ENCODE measurements around the gene TRPV4.

TRPV4 gene

DNA sequence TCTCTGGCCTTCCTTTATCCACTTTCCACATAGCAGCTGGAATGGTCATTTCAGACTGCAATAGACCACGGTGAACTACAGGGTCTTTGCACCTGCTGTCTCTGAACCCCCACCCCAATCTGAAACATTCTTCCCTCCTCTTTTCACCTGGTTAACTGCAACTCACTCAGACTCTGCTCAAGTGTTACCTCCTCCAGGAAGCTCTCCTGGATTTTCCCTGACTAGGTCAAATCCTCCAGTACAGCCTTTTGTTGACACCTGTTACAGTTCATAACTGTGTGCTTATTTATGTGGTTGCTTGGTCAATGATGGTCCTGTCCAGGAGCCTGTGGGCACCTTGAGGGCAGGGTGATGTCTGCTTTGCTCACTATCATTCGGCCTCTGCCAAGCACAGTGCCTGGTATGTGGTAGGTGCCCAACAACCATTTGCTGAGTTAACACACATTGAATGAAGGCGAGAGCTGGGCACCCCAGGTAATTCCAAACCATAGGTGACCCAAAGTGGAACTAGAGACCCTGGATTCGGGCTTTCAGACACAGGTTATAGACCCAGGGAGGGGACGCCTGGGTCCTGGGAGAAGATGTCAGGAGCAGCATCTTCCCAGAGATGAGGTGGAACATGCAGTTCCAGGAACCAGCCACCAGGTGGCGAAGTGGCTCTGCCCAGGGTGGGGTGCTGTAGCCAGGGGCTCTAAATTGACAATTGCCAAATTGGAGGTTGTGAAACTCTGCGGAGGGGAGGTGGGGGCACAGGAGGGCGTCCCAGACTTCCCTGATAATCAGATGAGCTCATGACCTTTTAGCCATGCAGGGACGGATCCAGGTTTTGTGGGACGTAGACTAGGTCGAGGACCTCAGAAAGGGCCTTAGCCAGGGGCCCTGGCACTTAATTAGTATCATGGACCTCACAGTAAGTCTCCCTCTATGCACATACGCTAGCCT is 28.1 kb downstream of the TRPV4 start:
- peak; percentile 1 for DNase-seq

DNA sequence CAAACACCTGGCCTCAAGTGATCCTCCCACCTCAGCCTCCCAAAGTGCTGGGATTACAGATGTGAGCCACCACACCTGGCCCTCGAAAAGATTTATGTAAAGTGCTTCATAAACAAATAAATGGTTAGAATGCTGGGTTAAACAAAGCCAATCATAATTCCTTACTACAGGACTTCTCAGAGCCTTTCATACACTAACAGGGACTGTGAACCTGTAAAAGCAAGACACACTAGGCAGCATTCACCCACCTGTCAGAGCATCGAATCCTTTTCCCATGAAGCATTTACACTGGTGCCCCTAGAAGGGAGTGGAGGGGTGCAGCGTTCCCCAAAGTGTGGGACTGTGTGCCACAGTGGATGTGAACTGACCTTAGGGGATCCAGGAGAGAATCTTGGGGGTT is 29.5 kb downstream of the TRPV4 start:
- DNase-seq = no peak

DNA sequence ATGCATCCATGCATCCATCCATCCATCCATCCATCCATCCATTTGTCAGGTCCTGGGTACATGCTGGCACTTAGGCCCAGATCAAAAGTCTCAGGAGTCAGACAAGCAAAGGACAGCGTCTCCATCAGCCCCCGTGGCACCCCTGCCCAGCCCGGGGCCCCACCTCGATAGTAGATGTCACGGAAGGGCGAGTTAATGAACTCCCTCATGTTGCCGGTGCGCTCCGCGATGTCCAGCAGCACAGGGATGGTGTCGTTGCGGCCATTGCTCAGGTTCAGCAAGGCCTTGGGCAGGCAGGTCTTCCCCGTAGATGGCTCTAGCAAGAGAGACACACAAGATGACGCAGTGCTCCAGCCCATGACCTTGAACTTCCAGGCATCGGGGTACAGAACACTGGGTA is 30.4 kb downstream of the TRPV4 start:
- DNase-seq = no peak

DNA sequence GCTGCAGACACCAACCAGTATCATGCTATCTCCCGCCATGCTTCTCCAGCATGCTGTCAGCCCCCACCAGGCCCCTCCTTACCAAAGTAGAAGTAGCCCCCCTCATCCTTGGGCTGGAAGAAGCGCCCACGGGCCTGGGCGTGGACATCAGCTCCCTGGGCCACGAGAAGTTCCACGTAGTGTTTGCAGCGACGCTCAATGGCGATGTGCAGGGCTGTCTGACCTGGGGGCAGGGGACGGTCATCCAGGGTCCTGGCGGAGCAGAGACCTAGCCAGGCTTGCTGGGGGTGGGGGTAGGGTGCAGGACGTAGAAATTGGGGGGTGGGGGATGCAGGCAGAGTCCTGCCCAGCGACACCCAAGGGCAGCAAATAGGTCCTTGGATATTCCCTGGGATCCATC is 32.7 kb downstream of the TRPV4 start:
- no peak for DNase-seq

DNA sequence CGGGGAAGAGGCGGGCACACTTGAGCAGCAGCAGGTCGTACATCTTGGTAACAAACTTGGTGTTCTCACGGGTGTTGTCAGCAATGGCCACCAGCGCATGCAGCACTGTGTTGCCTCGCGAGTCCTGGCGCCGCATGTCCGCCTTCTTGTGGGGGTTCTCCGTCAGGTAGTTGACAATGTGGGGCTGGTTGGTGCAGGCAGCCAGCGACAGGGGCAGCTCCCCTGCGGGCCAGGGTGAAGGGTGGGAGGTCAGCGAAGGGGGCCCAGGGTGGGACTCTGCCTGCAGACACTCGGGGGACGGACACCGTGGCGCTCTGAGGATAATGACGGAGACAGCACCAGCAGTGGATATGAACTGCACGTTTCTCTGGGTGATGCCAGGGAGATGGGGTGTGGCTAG is 34.5 kb downstream of the TRPV4 start:
- DNase-seq = no peak

DNA sequence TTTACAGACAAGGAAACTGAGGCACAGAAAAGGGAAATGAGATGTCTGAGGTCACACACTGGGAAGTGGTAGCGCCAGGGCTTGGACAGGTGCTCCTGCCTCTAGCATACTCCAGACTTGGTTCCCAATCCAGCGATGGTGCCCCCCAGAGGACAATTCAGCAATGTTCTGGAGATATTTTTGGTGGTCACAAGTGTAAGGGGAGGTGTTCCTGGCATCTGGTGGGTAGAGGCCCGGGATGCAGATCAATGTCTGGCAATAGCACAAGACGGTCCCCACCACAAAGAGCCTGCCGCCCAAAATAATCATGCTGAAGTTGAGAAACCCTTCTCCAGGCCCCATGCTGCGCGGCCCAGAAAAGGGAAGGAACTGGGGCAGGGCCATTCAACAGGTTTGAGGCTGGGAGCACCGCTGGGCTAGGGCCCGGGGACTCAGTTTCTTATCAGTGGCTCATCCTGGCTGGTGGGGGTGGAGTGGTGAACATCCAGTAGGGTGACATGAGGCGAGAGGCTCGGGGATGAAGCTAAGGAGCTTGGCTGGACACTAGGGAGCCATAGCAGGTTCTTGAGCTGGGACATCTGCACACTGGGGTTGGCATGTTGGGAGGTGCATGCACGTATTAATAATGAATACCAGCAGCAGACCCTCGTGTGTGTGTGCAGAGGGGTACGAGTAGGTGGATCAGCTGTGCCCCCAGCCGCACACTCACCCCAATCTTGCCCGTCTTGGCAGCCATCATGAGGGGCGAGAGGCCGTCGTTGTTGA is 35.1 kb downstream of the TRPV4 start:
- no peak for DNase-seq

DNA sequence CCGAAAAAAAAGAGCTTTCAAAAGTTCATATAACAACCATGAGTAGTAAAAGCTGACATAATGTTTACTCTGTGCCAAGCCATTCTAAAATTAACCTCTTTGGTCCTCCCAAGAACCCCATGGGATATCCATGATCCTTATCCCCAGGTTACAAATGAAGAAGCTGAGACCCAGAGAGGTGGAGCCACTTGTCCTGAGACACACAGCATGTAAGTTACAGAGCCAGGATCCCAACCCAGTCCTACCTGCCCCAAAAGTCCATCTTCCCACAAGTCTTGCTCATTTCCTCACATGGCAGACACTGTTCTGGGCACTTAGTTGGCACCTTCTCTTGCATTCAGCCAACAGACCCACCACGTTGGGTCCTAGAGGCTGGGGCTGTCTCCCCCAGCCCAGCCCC is 37.1 kb downstream of the TRPV4 start:
- DNase-seq = no peak

DNA sequence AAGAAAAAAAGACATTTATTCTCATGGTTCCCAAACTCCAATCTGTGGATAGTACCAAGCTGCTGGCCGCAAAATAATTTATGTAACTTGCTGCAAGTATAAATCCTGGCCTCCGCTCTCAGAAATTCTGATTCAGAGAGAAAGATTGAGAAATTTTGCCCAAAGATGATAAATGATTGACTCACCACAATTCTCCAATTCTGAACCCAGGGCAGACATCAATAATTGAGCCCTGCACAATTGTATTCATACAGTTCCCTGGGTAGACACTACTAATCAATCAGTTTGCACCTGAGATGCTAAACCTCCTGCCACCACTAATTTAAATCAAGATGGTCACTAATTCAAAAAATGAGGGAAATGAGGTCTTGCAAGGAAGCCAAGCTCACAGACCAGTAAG is 38.2 kb downstream of the TRPV4 start:
- no peak for DNase-seq

DNA sequence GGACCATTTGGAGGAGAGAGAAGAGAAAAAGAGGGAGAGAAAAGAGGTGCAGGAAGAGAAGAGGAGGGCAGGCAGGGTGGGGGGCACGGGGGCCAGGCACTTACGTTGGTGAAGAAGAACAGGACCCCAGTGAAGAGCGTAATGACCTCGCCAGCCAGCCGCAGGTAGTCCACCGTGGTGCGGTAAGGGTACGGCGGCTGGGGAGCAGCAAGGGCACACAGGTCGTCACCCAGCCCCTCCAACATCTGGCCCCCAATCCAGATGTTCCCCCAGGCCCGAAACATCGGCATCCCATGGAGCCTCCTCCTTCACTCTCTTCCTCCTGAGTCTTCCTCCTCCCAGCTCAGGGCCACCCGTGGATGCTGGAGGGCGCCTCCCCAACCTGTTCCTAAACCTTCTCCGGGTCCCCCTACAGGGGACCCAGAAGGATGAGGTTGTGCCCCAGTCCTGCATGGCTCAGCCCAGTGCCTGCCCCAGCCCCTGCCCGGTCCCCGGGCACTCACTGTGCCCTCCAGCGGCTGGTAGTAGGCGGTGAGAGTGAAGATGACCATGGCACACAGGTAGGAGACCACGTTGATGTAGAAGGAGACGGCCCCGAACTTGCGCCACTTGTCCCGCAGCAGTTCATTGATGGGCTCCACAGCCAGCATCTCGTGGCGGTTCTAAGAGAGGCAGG is 39.2 kb downstream of the TRPV4 start:
- no peak for DNase-seq

DNA sequence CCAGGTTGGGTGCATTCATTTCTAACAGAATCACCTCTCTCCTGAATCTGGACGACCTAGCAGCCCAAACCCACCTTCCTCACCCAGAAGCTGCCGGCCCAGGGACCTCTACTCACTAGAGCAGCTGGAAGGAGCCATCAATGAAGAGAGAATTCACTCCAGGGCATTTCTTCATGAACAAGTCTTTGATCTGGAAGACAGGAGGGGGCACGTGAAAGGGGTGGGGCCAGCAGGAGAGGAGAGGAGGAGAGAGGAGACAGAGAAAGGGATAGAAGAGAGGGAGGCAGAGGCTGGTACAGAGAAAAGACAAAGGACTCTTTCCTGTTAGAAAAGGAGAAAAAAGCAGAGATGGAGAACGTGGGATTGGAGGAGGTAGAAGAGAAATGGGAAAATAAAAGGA is 39.8 kb downstream of the TRPV4 start:
- no peak for DNase-seq

DNA sequence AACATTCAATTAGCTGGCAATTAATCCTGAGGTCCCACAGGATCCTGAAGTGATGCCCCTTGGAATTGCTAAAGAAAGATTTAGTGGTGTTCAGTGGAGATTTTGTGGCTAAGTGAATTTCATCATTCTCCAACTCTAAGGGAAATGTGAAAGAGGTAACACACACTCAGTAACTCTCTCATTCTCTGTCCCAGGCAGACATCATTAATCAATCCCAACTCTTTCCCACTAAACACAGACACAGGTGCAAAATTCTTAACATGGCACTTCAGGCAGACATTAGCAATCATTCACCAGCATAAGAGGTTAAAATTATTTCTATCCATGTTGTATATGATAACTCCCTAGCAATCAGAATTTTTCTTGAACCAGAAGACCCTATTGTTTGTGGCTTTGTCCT is 40.2 kb downstream of the TRPV4 start:
- no peak for DNase-seq

DNA sequence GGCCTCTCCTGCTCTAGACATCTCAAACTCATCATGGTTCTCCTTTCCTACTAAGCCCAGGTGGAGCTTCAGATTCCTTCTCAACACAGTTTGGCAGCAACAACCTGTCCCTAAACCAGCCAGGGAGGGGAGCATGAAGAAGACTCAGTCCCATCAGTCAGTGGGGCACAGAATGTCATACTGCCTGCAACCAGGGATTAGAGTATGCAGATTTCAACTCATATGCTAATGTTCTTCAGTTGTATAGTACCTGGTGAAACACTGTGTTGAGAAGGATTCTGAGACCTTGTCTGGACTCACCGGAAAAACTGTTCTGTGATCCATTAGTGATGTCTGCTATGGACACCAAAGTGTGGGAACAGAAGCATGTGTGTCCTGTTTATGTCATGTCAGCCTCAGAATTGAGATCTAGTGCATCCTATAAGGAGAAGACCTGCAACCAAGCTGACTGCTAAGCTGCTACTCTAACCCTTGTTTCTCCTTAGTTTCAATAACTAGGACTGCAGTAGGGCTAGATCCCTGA is 43.6 kb downstream of the TRPV4 start:
- no peak for DNase-seq

DNA sequence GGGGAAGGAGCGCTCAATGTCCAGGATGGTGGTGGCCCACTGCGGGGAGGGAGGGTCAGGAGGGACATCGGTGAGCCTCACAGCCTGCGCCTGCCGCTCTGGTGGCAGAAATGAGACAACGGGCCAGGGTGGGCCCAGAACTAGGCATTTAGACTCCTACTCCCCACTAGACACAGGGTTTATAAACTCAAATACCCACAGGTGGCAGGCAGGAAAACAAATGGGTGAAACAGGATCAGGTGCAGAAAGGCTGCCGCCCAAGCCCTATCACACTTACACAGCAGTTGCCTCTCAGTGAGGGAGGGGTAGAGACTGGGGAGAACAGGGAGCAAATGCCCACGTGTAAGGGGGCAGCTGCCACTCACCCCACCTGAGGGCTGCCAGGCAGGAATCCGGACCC is 46.4 kb downstream of the TRPV4 start:
- no peak for DNase-seq

DNA sequence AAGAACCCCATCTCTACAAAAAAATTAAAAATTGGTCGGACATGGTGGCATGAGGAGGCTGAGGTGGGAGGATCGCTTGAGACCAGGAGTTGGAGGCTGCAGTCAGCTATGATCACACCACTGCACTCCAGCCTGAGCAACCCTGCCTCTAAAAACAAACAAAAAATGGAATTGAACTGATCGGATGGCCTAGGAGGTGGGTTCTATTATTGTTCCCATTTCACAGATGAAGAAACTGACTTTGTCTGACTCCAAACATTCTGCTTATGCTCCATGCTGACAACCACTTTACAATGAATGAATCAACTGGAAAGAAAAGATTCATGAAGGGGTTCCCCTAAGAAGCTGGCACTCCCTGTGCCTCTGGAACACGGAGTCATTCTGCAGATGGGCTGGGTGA is 47.3 kb downstream of the TRPV4 start:
- no peak for DNase-seq

DNA sequence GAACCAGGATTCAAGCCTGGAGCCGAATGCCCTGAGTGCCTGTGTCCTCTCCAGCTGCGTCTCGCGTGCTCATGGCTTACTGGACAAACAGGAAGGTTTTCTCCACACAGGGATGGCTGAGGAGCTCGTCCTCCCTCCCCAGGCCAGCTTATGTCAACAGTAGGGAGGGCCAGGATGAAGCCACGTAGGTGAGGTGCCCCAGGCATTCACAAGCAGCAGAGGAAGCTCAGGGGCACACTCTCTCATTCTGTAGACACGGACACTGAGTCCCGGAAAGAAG is 49.3 kb downstream of the TRPV4 start:
- DNase-seq = no peak

DNA sequence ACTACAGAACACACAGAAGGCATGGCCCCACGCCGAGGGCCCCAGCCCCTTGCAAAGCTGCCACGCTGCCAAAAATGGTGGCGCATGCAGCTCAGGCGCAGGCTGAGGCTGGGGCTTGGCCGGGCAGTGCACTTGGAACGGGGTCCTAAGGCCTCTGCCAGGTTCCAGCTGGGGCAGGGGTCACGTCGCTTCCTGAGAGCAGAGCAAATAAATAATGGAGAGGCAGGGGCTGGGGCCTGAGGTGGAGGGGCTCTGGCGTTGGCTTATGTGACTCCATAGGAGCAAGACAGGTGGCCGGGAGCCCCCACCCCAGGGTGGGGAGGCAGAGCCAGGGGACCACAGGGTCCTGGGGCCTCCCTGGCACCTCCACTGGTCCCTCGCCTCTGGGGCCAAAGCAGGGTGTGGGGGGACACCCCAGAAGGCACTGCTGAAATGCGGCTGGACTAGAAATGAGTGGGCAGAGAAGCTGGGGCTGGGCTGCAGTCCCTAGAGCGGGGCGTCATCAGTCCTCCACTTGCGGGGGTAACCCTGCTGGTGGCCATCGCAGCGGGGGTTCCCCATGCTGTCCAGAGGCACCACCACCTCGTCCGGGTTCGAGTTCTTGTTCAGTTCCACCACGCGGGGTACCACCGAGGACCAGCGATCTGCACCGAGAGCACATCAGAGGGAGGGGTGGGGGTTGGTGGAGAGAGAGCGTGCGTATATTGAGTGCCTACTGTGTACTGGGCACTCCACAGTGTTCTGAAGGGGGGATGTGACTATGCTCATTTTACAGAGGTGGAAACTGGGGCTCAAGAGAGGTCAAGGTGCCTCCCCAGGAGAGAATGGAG is 49.8 kb downstream of the TRPV4 start:
- no peak for DNase-seq

DNA sequence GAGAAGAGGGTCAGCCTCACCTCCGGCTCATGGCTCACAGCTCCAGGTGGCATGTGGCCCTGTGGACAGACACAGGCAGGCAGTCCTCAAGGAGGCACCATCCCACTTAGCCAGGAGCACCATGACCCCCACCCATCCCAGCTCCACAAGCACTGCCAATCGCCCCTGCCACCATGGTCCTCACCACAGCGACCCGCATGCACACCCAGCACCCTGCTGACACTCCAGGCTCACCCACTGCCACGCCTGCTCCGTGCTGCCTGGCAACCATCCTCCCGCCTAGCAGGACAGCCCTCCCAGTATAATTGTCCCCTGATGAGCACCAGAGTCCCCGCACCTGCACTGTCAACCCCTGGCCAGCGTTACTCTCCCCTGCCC is 50.9 kb downstream of the TRPV4 start:
- no peak for DNase-seq

DNA sequence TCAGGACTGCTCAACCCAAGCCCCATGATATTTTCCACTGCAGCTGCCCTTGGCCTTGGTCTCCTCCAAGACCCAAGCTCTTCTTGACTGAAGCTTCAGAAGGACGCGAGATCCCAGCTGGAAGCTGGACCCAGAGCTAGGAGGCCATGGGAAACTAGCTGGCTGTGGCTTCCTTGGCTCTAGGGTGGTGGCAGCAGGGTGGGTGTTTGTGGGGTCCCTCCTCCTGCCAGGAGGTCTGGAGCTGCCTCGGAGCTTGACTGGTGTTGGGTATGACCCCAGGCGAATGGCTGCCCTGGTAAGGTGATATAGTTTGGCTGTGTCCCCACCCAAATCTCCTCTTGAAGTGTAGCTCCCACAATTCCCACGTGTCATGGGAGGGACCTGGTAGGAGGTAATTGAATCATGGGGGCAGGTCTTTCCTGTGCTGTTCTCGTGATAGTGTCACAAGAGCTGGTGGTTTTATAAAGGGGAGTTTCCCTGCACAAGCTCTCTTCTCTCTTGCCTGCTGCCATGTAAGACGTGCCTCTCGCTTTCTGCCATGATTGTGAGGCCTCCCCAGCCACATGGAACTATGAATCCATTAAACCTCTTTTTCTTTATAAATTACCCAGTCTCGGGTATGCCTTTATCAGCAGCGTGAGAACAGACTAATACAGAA is 51.4 kb downstream of the TRPV4 start:
- DNase-seq = no peak

DNA sequence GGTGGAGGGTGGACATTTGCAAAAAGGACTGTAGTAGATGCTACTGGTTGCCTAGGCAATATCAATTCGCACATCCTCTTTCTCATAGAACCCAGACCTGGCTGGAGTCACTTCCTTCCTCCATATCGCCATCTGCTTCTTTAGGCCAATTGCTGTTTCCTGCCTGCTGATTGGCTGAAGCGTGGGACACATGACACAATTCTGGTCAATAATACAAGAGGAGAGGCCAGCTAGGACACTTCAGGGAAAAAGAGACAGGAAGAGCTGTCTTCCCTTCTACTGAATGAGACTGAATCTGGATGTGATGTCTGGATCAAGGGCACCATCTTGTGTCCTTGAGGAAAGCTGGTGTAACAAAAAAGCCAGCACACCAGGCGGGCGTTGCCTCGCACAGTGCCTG is 53.8 kb downstream of the TRPV4 start:
- DNase-seq = no peak

DNA sequence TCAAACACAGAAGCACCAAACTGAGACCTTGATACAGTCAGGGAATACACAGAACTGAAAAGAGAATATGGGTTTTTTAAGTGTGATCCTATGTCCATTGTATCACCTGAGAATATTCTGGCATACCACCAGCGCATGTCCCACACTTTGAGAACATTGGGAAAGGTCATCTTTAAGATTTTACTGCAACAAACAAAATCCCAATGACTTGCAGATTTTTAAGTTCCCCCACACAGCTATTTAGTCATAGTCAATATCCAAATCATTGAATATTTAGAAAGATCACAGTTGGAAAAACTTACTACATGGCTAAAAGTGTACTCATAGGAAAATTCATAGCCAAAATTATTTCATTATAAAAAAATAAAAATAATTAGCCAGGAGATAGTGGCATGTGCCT is 54.5 kb downstream of the TRPV4 start:
- DNase-seq = no peak

DNA sequence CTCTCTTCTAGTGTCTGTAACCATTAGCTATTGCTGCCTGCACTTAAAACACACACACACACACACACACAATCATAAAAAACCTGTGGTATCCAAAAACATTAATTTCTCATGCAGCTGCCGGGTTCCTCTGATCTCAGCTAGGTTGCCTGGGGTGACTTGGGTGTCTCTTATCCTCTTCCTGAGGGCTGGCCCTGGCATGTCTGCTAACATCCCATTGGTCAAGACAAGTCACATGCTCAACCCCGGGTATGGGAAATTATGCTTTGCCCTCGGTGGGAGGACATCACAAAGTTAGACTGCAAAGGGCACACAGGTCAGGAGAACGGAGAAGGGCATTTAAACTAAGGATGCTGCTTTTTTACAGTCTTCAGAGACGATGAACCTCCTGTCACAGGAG is 55.7 kb downstream of the TRPV4 start:
- no peak for DNase-seq

DNA sequence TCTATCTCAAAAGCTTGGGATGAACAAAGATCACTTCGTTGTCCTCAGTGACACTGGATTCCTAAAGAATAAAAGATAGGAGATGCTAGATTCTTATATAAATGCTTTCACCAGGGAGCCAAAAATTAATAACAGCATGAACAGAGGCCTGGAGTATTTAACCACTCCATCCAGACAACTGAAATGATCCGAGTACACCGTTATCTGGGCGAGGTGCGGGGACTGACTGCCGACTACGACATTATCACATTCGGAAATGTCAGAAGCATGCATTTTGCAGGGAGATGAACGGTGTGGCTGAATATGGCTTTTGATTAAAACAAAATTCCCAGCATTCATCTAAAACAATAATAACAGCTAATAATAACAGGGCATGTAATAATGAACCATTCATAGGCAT is 56.6 kb downstream of the TRPV4 start:
- DNase-seq = no peak
